ENCODE measurements around the gene CC2D1B.
"Not testable (repeated sequence)": the region's sequence is repeated elsewhere in the genome, so short reads cannot be mapped to it uniquely, and the experiment has no call there.

CC2D1B gene, protein sequence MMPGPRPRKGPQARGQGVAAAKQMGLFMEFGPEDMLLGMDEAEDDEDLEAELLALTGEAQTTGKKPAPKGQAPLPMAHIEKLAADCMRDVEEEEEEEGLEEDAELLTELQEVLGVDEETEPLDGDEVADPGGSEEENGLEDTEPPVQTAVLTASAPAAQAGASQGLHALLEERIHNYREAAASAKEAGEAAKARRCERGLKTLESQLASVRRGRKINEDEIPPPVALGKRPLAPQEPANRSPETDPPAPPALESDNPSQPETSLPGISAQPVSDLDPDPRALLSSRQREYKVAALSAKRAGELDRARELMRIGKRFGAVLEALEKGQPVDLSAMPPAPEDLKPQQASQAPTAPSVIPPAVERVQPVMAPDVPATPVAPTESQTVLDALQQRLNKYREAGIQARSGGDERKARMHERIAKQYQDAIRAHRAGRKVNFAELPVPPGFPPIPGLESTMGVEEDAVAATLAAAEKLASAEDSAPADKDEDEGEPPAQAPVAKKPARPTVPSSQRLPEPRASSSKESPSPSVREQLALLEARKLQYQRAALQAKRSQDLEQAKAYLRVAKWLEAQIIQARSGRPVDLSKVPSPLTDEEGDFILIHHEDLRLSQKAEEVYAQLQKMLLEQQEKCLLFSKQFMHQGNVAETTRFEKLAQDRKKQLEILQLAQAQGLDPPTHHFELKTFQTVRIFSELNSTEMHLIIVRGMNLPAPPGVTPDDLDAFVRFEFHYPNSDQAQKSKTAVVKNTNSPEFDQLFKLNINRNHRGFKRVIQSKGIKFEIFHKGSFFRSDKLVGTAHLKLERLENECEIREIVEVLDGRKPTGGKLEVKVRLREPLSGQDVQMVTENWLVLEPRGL

DNA sequence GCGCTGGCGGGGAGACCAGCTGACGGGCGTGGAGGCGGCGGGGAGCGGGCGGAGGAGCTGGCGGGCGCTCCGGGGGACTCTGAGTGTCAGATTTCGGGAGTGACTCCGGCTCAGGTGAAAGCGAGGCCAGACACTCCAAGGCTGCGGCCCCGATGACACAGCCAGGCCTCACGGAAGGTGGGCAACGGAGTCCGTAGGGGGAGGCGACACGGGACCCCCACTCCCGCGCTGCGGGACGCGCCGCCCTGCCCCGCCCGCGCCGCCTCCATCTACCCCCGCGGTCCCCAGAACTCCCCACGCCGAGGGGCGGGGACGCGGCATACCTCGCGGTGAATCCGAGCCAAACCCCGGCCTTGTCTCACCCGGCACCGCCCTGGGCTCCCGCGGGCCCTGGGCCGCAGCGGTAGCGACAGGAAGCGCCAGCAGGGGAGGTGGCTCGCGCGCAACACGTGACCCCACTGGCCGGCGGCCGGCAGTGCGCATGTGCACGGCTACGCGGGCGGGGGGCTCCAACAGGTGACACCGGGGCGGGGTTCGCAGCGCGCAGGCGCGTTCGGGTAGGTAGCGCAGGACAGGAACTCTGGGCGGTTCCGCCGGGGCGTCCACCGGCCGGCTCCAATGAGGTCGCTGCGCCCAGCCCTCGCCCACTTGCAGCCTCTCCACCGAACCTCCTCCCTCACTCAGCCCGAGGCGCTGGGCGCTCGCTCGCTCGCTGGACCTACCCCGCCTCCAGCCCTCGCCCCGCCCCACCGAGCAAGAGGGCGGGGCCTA is at the start of gene CC2D1B:
Gene CC2D1B (minus strand): TSS at position 460 of the 771 bp plus-strand sequence. CDS start 1,585 bp downstream, outside the sequence.
- Mint-ChIP-seq H3K4me1 (peaks cover 48% of the 10 kb centered on the region), H3K4me3 (peak within 1 kb of the TSS; percentile 87 to 95), H3K27me3 (no peaks in the 10 kb centered on the region), H3K27ac (peak within 1 kb of the TSS; percentile 95 to 98), H3K9me3 (no peaks in the 10 kb centered on the region)
- ATAC-seq (peak; percentile 95), DNase-seq (peak; percentile 100)

GRCh38 chr1:52414942-52415341 is 48.9 kb upstream of the CC2D1B start:
- peak; percentile 48 for ATAC-seq
- Mint-ChIP-seq H3K4me3 (no peak overlapping the region), H3K4me1 (peaks cover 16% of the 10 kb centered on the region), H3K9me3 (no peaks in the 10 kb centered on the region), H3K27ac (no peak overlapping the region), H3K27me3 (no peaks in the 10 kb centered on the region)
- no peak for DNase-seq

- Mint-ChIP-seq H3K27ac (peak overlapping the region in 1 of 2 donors; percentile 48), H3K9me3 (no peaks in the 10 kb centered on the region), H3K4me1 (peaks cover 14% of the 10 kb centered on the region), H3K27me3 (no peaks in the 10 kb centered on the region), H3K4me3 (no peak overlapping the region)
- no peak for DNase-seq
- ATAC-seq = no peak
Measured at GRCh38 chr1:52413410-52413989, 47.5 kb upstream of the CC2D1B start.

GRCh38 chr1:52404975-52405338 is 39.0 kb upstream of the CC2D1B start:
- ATAC-seq (no peak), DNase-seq (no peak)

GRCh38 chr1:52404116-52404974 is 38.3 kb upstream of the CC2D1B start, which contains the start of the genes ORC1 and PRPF38A:
ORC1 (minus strand) TSS chr1:52404423; CDS start chr1:52402223, 2,200 bp downstream.
PRPF38A (plus strand) TSS chr1:52404602; CDS start chr1:52404750, 148 bp downstream.
- H3K4me3 Mint-ChIP-seq = peak within 1 kb of the TSS; percentile 99
- H3K4me1 Mint-ChIP-seq = peaks cover 58% of the 10 kb centered on the region
- peak within 1 kb of the TSS; percentile 98 to 99 for H3K27ac Mint-ChIP-seq
- no peaks in the 10 kb centered on the region for H3K9me3 Mint-ChIP-seq
- ATAC-seq = peak; percentile 96
- H3K27me3 Mint-ChIP-seq = no peaks in the 10 kb centered on the region
- peak; percentile 95 to 97 for DNase-seq

More at GRCh38 chr1:52404975-52405338, 39.0 kb upstream of the CC2D1B start:
- Mint-ChIP-seq H3K4me3 (peak overlapping the region; percentile 99), H3K4me1 (peaks cover 58% of the 10 kb centered on the region), H3K9me3 (no peaks in the 10 kb centered on the region), H3K27me3 (no peaks in the 10 kb centered on the region), H3K27ac (peak overlapping the region; percentile 98 to 99)

DNA sequence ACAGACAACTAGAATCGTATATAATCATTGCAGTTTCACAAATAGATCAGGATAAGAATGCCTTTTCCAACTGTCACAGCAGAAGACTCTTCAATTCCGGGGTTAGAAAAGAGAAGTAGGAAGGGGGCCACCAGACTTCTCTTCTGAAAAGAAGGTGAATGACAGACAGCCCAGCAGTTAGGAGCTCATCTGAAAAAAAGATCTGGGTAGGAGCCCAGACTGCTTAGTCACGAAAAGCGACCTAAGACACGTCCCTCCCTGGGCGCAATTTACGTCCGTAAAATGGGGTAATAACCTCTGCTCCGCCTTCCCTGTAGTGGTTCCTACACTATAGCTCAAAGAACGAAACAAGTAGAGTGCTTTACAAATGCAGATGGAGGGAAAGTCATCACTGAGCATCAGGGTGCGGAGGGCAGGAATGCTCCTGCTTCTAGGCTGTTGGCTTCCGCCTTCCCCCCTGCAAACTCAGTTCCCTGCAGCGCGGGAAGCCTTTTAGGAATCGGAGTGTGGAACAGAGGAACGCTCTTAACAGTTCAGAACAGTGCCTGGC is 37.6 kb upstream of the CC2D1B start:
- H3K4me1 Mint-ChIP-seq = peaks cover 53% of the 10 kb centered on the region
- peak overlapping the region; percentile 99 for H3K4me3 Mint-ChIP-seq
- no peaks in the 10 kb centered on the region for H3K9me3 Mint-ChIP-seq
- no peaks in the 10 kb centered on the region for H3K27me3 Mint-ChIP-seq
- peak overlapping the region; percentile 98 to 99 for H3K27ac Mint-ChIP-seq
- DNase-seq (peak; percentile 41 to 60), ATAC-seq (peak; percentile 64)

GRCh38 chr1:52402860-52403240 is 36.8 kb upstream of the CC2D1B start:
- Mint-ChIP-seq H3K4me1 (peaks cover 51% of the 10 kb centered on the region), H3K27me3 (no peaks in the 10 kb centered on the region), H3K4me3 (peak overlapping the region; percentile 99), H3K9me3 (no peaks in the 10 kb centered on the region), H3K27ac (no peak overlapping the region)
- DNase-seq = no peak
- ATAC-seq = no peak

DNA sequence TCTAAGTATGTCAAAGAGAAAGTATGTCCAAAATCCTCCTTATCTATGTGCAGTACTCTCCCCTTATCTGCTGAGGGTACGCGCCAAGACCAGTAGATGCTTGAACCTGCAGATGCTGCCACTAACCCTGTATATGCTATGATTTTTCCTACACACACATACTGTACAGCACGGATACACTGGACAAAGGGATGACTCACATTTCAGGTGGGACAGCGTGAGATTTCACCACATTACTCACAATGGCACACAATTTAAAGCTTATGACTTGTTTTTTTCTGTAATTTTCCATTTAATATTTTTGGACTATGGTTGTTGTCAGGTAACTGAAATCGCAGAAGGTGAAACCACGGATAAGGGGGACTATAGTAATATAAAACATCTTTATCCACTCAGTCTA is 34.1 kb upstream of the CC2D1B start:
- ATAC-seq (no peak), DNase-seq (no peak)
- Mint-ChIP-seq H3K4me1 (peaks cover 32% of the 10 kb centered on the region), H3K4me3 (no peak overlapping the region), H3K27ac (no peak overlapping the region), H3K9me3 (no peaks in the 10 kb centered on the region), H3K27me3 (no peaks in the 10 kb centered on the region)

DNA sequence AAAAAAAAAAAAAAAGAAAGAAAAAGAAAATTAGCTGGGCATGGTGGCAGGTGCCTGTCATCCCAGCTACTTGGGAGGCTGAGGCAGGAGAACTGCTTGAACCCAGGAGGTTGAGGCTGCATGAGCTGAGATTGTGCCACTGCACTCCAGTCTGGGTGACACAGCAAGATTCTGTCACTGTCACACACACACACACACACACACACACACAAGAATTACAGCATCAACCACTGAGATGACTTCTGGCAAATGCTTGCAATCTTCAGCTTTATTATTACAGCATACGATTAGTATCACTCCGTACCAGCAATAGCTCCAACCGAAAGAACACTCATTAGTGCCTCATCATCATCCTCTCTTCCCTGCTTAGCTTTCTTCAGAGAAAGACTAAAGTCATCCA is 33.6 kb upstream of the CC2D1B start:
- peaks cover 32% of the 10 kb centered on the region for H3K4me1 Mint-ChIP-seq
- H3K9me3 Mint-ChIP-seq = no peaks in the 10 kb centered on the region
- DNase-seq (no peak), ATAC-seq (no peak)
- no peaks in the 10 kb centered on the region for H3K27me3 Mint-ChIP-seq
- H3K4me3 Mint-ChIP-seq = no peak overlapping the region
- no peak overlapping the region for H3K27ac Mint-ChIP-seq

DNA sequence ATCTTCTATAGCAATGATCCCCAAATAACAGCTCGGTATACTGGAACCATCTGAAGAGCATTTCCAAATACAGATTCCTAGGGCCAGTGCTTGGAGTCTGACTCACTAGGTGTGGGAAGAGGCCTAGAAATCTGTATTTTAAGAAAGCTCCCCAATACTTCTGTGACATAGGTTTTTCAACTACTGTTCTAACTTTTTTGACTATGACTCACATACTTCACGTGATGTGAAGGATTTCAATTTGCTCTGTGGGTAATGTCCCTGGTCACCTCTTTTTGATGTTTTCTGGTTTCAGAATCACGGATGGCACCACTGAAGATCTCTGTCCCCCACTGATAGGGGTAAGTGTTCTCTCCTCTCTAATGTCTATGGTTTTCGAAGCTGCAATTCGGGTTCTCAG is 27.2 kb upstream of the CC2D1B start:
- H3K4me1 Mint-ChIP-seq = no peaks in the 10 kb centered on the region
- ATAC-seq (no peak), DNase-seq (no peak)
- no peaks in the 10 kb centered on the region for H3K9me3 Mint-ChIP-seq
- no peaks in the 10 kb centered on the region for H3K27me3 Mint-ChIP-seq
- H3K27ac Mint-ChIP-seq = no peak overlapping the region
- H3K4me3 Mint-ChIP-seq = no peak overlapping the region

DNA sequence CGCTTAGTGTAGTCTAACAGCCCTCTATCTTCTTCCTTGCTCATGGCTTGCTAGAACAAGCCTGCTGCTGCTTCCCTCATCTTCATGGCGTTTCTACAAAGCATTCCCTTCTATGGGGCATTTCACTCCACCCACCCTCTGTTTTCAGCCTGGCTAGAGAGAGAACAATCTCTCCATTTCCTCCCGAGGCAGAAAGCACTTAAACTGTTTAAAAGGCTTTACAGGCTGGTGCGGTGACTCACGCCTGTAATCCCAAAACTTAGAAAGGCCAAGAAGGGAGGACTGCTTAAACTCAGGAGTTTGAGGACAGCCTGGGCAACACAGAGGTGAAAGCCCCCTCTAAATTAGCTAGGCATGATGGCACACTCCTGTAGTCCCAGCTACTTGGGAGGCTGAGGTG is 20.5 kb upstream of the CC2D1B start:
- no peaks in the 10 kb centered on the region for H3K27me3 Mint-ChIP-seq
- DNase-seq (no peak), ATAC-seq (no peak)
- H3K4me1 Mint-ChIP-seq = no peaks in the 10 kb centered on the region
- no peak overlapping the region for H3K4me3 Mint-ChIP-seq
- peak overlapping the region in 1 of 2 donors; percentile 37 for H3K27ac Mint-ChIP-seq
- no peaks in the 10 kb centered on the region for H3K9me3 Mint-ChIP-seq

DNA sequence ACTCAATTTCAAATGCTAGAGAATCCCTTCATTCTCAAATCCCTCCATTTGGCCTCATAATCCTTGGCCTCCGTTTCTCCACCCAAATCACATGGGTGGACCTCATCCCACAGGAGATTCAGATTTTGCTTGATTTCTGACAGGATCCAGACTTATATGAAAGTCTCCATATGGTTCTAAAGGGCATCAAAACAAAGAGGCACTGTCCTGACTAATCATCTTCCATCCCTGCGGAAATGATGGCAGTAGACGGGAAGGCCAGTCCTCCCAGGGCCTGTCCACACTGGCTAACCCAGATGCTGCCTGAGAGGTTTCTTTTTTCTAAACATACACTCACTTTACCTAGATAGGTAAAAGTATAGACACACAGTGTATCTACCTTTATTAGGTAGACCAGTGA is 19.4 kb upstream of the CC2D1B start:
- DNase-seq (no peak), ATAC-seq (no peak)
- no peaks in the 10 kb centered on the region for H3K4me1 Mint-ChIP-seq
- no peaks in the 10 kb centered on the region for H3K27me3 Mint-ChIP-seq
- no peak overlapping the region for H3K27ac Mint-ChIP-seq
- no peak overlapping the region for H3K4me3 Mint-ChIP-seq
- H3K9me3 Mint-ChIP-seq = no peaks in the 10 kb centered on the region

DNA sequence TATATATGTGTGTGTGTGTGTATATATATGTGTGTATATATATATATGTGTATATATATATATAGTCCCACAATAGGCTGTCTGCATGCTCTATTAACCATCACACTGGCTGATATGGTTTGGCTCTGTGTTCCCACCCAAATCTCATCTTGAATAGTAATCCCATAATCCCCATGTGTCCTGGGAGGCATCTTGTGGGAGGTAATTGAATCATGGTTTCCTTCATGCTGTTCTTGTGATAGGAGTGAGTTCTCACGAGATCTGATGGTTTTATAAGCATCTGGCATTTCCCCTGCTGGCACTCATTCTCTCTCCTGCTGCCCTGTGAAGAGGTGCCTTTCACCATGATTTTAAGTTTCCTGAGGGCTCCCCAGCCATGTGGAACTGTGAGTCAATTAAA is 3.8 kb upstream of the CC2D1B start:
- H3K4me1 Mint-ChIP-seq = peaks cover 20% of the 10 kb centered on the region
- H3K27ac Mint-ChIP-seq, H3K9me3 Mint-ChIP-seq, DNase-seq, H3K4me3 Mint-ChIP-seq, ATAC-seq, H3K27me3 Mint-ChIP-seq: not testable (repeated sequence)
